CD4-positive, CD25-positive, alpha-beta regulatory T cell (primary cell): ENCODE results near the gene GSTM3. TPM values are rescaled to one million over a fixed set of nuclear protein-coding genes. Genes with fewer than 3 reads are reported as not detected.
"Not testable (repeated sequence)": the region's sequence is repeated elsewhere in the genome, so short reads cannot be mapped to it uniquely, and the experiment has no call there.

Experiments
- ATAC-seq, 2 donors: fragments of 150-1000 bp; cut with Tn5 transposase; one replicate each; pipeline ENCODE4 v1.10.0; 2021; ENCODE audit warnings: low read depth in 2 of 2, moderate number of reproducible peaks in 2 of 2, moderate library complexity in 1 of 2
- DNase-seq, 3 donors: peaks; one replicate each; pipeline versions ENCODE4 v3.0.0 to v3.0.0-alpha.2; 2012 to 2022; ENCODE audit warnings: mixed read lengths in 1 of 3
- H3K27ac ChIP-seq: one replicate; pipeline ENCODE4 v1.7.0; 2013; ENCODE audit warnings: mild to moderate bottlenecking, low read length; ENCODE audit not compliant: insufficient read depth, poor library complexity, severe bottlenecking
- H3K27me3 ChIP-seq: one replicate; pipeline ENCODE4 v1.7.0; 2013; ENCODE audit warnings: low read length; ENCODE audit not compliant: control insufficient read depth, insufficient read depth
- H3K36me3 ChIP-seq: one replicate; pipeline ENCODE4 v1.7.0; 2013; ENCODE audit warnings: mild to moderate bottlenecking, low read length, moderate library complexity; ENCODE audit not compliant: control insufficient read depth, insufficient read depth
- H3K4me1 ChIP-seq: 2 replicates; pipeline ENCODE4 v1.7.0; 2013; ENCODE audit warnings: mild to moderate bottlenecking, low read length; ENCODE audit not compliant: insufficient read depth, control insufficient read depth, poor library complexity, severe bottlenecking
- H3K4me3 ChIP-seq: one replicate; pipeline ENCODE4 v1.7.0; 2013; ENCODE audit warnings: low read depth, mild to moderate bottlenecking, low read length, moderate library complexity
- H3K9me3 ChIP-seq, 2 experiments: 1 replicate in 1 of 2; 2 replicates in 1 of 2; pipeline ENCODE4 v1.7.0; 2013; ENCODE audit warnings: low read length in 2 of 2, mild to moderate bottlenecking in 1 of 2, moderate library complexity in 1 of 2; ENCODE audit not compliant: control insufficient read depth in 2 of 2
- H3K27ac Mint-ChIP-seq, 3 donors: one replicate each; pipeline ENCODE4 v1.8.0; 2020 to 2022; ENCODE audit warnings: mild to moderate bottlenecking in 3 of 3, mixed read lengths in 3 of 3, moderate library complexity in 2 of 3
- H3K27me3 Mint-ChIP-seq: one replicate; pipeline ENCODE4 v1.8.0; 2022; ENCODE audit warnings: mild to moderate bottlenecking, mixed read lengths
- H3K36me3 Mint-ChIP-seq: one replicate; pipeline ENCODE4 v1.8.0; 2020; ENCODE audit warnings: mixed read lengths
- H3K4me1 Mint-ChIP-seq, 4 donors: one replicate each; pipeline ENCODE4 v1.8.0; 2020 to 2022; ENCODE audit warnings: mixed read lengths in 4 of 4, mild to moderate bottlenecking in 1 of 4
- H3K4me3 Mint-ChIP-seq, 4 donors: one replicate each; pipeline ENCODE4 v1.8.0; 2020 to 2022; ENCODE audit warnings: mild to moderate bottlenecking in 4 of 4, mixed read lengths in 4 of 4, moderate library complexity in 3 of 4
- H3K9me3 Mint-ChIP-seq, 7 donors: one replicate each; pipeline ENCODE4 v1.8.0; 2020 to 2022; ENCODE audit warnings: mixed read lengths in 7 of 7, mild to moderate bottlenecking in 3 of 7, moderate library complexity in 2 of 7
- polyA plus RNA-seq, 4 donors: library from polyadenylated mRNA; unstranded; fragments of 300-500 nt; fragmentation: Illumina TruSeq; gene quantifications; one replicate each; pipeline ENCODE4 v1.2.3, GENCODE V29; 2021
- total RNA-seq: library from RNA; stranded (reverse); gene quantifications from one replicate; pipeline ENCODE4 v1.2.3, GENCODE V29; 2022

The GSTM3 gene
- total and polyA plus RNA-seq, 5 donors from 2014 or later, result 3.9 to 50.1 (median 48.6) TPM

DNA sequence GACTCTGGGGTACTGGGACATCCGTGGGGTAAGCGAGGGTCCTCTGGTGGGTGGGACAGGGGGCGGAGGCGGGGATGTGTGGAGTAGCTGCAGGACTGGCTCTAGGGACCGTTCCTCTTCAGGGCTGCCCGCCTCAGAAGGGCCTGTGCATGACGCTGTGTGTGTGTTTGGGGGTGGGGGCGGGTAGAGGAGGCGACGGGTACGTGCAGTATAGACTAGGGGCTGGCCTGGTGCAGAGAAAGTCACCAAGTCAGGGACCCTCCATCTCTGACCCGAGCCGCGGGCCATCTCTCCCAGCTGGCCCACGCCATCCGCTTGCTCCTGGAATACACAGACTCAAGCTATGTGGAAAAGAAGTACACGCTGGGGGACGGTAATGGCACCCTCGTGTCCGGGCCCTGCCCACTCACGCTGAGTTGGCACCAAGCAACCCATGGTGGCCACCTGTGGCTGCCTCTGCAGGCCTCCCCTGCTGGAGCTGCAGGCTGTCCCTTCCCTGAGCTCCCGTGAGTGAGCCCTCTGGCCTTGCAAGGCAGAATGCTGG lies 28.4 kb downstream of the GSTM3 start:
- H3K4me3 ChIP-seq, result no peak overlapping the region
- DNase-seq, result no peak
- H3K36me3 Mint-ChIP-seq, result peaks cover 7% of the 10 kb centered on the region
- peak overlapping the region in 1 of 3 donors; percentile 52 for H3K27ac Mint-ChIP-seq
- H3K4me3 Mint-ChIP-seq, result no peak overlapping the region
- no peaks in the 10 kb centered on the region for H3K36me3 ChIP-seq
- peaks cover 15% of the 10 kb centered on the region for H3K27me3 Mint-ChIP-seq
- no peaks in the 10 kb centered on the region for H3K27me3 ChIP-seq
- peaks cover 2 to 17% (median 7%) of the 10 kb centered on the region in 7 donors for H3K9me3 Mint-ChIP-seq
- no peak for ATAC-seq
- no peaks in the 10 kb centered on the region for H3K4me1 Mint-ChIP-seq
- no peaks in the 10 kb centered on the region for H3K9me3 ChIP-seq
- no peak overlapping the region for H3K27ac ChIP-seq
- H3K4me1 ChIP-seq, result no peaks in the 10 kb centered on the region

DNA sequence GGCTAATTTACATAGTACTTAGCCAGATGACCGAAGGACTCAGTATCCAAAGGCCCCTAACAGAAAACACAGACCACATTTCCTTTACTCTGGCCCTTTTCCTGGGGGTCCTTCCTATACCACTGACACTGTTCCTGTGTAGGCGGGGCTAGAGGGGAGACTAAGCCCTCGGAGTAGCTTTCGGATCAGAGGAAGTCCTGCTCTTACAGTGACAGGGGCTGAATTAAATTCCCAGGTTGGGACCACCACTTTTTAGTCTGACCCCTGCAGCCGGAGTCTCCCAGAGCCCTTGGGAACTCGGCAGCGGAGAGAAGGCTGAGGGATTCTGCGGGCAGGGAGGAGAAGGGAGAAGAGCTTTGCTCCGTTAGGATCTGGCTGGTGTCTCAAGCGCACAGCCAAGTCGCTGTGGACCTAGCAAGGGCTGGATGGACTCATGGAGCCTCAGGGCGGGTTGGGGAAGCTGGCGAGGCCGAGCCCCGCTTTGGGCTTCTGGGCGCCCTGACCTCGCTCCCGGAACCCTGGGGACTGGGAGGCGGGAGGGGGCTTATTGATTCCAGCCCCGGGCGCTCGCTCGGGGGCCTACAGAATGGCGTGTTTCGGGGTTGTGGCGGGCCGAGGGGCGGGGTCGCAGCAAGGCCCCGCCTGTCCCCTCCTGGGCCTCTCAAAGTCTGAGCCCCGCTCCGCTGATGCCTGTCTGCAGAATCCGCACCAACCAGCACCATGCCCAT lies 29.1 kb downstream of the GSTM3 start, which contains the start of gene GSTM5:
Gene GSTM5, plus strand, starts transcription at position 659 of the 728 bp plus-strand sequence. Its CDS starts 62 bp downstream, at position 721.
- H3K36me3 ChIP-seq, H3K4me1 ChIP-seq, H3K27me3 ChIP-seq, H3K4me3 ChIP-seq, DNase-seq, H3K36me3 Mint-ChIP-seq, H3K4me1 Mint-ChIP-seq, H3K9me3 ChIP-seq, ATAC-seq, H3K27ac ChIP-seq: not testable (repeated sequence)
- Mint-ChIP-seq H3K9me3 (peaks cover 2 to 17% (median 7%) of the 10 kb centered on the region in 7 donors), H3K27ac (peak within 1 kb of the TSS in 1 of 3 donors; percentile 52), H3K27me3 (peaks cover 15% of the 10 kb centered on the region), H3K4me3 (peak within 1 kb of the TSS in 1 of 4 donors; percentile 48)

DNA sequence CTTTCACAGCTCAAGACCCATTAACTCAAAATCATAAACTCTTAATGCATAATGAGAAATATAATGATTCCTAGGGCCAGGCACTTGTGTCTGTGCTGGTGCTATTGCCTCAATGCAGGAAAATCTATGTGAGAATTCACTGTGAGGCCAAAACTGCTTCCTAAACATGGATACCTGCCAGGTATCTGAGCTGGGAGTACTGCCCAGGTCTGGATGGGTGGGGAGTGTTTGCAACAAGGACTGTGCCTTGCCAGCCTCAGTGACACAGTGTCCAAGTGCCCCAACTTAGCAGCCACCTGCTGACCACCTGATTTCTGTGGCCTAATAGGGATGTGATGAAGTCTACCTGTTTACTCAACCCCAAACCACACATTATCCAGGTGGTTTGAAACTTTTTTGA lies 31.0 kb downstream of the GSTM3 start:
- not testable (repeated sequence) for H3K4me1 ChIP-seq, H3K36me3 Mint-ChIP-seq, H3K36me3 ChIP-seq, H3K9me3 ChIP-seq, H3K4me3 ChIP-seq, ATAC-seq, H3K4me3 Mint-ChIP-seq, H3K27ac Mint-ChIP-seq, H3K27ac ChIP-seq, H3K4me1 Mint-ChIP-seq, H3K27me3 ChIP-seq, DNase-seq
- Mint-ChIP-seq H3K27me3 (peaks cover 15% of the 10 kb centered on the region), H3K9me3 (peaks cover 2 to 17% (median 7%) of the 10 kb centered on the region in 7 donors)

DNA sequence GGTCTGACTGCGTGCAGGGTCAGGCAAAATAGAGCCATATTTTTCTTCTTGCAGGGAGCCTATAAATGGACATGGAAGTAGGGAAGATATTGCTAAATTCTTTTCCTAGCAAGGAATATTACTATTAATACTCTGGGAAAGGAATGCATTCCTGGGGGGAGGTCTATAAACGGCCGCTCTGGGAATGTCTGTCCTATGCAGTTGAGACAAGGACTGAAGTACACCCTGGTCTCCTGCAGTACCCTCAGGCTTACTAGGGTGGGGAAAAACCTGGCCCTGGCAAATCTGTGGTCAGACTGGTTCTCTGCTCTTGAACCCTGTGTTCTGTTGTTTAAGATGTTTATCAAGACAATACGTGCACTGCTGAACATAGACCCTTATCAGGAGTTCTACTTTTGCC lies 31.9 kb downstream of the GSTM3 start:
- ATAC-seq, H3K4me1 Mint-ChIP-seq: not testable (repeated sequence)
- peaks cover 2 to 23% (median 7%) of the 10 kb centered on the region in 7 donors for H3K9me3 Mint-ChIP-seq

DNA sequence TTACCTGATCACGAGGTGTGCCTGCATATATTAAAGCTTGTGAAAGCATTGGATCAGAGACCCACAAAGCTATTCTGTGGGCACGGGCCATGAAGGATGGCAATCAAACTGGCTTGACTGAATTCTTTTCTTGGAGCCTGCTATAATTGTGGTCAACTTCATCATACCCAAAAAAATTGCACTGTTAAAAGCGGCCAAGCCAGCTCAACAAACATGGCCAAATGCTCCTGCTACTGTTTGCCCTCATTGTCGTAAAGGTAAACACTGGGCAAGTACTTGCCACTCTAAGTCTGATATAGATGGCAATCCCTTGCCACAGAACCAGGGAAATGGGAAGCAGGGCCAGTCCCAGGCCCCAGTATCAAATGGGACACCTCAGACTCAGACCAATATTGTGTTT lies 35.4 kb downstream of the GSTM3 start:
- ATAC-seq (no peak), DNase-seq (no peak)
- Histone ChIP-seq H3K4me1 (no peaks in the 10 kb centered on the region), H3K4me3 (no peak overlapping the region), H3K27ac (no peak overlapping the region), H3K36me3 (no peaks in the 10 kb centered on the region), H3K9me3 (no peaks in the 10 kb centered on the region), H3K27me3 (no peaks in the 10 kb centered on the region)
- H3K9me3 Mint-ChIP-seq, result peaks cover 2 to 31% (median 7%) of the 10 kb centered on the region in 7 donors
- no peak overlapping the region for H3K27ac Mint-ChIP-seq
- H3K4me1 Mint-ChIP-seq, result no peaks in the 10 kb centered on the region
- peaks cover 13% of the 10 kb centered on the region for H3K36me3 Mint-ChIP-seq
- no peak overlapping the region for H3K4me3 Mint-ChIP-seq
- H3K27me3 Mint-ChIP-seq, result no peaks in the 10 kb centered on the region

More for the DNA sequence above, 31.9 kb downstream of the GSTM3 start:
- not testable (repeated sequence) for H3K9me3 ChIP-seq, DNase-seq, H3K4me3 ChIP-seq, H3K27me3 ChIP-seq, H3K4me3 Mint-ChIP-seq, H3K27ac ChIP-seq, H3K4me1 ChIP-seq, H3K27me3 Mint-ChIP-seq, H3K36me3 ChIP-seq
- Mint-ChIP-seq H3K27ac (peak overlapping the region in 1 of 3 donors; percentile 32), H3K36me3 (peaks cover 12% of the 10 kb centered on the region)

DNA sequence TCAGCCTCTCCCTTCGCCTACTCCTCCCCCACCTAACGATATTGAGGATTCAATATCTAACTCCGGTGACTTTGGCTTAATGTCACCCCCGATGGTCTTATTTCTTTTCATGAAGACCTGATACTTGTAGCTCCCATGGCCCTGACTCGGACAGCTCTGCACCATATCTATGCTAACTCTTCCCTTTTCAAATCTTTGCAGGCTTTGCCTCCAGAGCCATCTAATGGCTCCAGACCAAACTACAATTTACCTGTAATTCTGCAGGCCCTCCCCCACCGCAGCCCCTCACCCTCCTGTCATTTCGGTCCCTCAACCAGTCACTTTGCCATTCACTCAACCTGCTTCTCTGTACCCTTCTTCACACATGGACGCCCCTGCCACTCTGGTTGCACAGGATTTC lies 36.7 kb downstream of the GSTM3 start:
- Mint-ChIP-seq H3K27me3 (no peaks in the 10 kb centered on the region), H3K4me1 (no peaks in the 10 kb centered on the region), H3K36me3 (peaks cover 8% of the 10 kb centered on the region), H3K4me3 (no peak overlapping the region), H3K9me3 (peaks cover under 1 to 27% (median 4%) of the 10 kb centered on the region in 7 donors), H3K27ac (no peak overlapping the region)
- Histone ChIP-seq H3K4me3 (no peak overlapping the region), H3K27ac (no peak overlapping the region), H3K4me1 (no peaks in the 10 kb centered on the region), H3K27me3 (no peaks in the 10 kb centered on the region), H3K9me3 (no peaks in the 10 kb centered on the region), H3K36me3 (no peaks in the 10 kb centered on the region)
- no peak for ATAC-seq
- DNase-seq, result no peak

DNA sequence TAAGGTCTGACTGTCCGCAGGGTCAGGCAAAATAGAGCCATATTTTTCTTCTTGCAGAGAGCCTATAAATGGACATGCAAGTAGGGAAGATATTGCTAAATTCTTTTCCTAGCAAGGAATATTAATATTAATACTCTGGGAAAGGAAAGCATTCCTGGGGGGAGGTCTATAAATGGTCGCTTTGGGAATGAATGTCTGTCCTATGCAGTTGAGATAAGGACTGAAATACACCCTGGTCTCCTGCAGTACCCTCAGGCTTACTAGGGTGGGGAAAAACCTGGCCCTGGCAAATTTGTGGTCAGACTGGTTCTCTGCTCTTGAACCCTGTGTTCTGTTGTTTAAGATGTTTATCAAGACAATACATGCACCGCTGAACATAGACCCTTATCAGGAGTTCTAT lies 37.9 kb downstream of the GSTM3 start:
- H3K36me3 ChIP-seq, H3K27ac ChIP-seq, ATAC-seq, H3K36me3 Mint-ChIP-seq, H3K4me3 Mint-ChIP-seq, H3K27ac Mint-ChIP-seq, H3K27me3 ChIP-seq, H3K27me3 Mint-ChIP-seq, H3K4me1 ChIP-seq, H3K4me1 Mint-ChIP-seq, DNase-seq, H3K4me3 ChIP-seq, H3K9me3 ChIP-seq: not testable (repeated sequence)
- peaks cover 0 to 14% (median 2%) of the 10 kb centered on the region in 7 donors for H3K9me3 Mint-ChIP-seq

DNA sequence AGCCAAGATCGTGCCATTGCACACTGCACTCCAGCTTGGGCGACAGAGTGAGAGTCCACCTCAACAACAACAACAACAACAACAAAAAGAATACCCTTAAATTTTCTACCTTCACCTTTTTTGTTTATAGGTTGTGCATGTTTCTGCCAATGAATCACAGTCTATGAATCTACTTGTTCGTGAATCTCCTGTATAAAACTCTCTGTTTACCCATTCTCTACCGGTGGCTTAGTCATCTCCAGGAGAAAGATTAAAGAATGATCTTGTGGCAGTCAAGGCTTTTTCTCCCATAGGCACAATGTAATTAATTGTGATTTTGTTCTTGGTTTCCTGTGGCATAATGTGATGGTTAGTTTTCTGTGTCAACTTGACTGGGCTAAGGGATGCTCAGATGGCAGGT lies 43.0 kb downstream of the GSTM3 start:
- not testable (repeated sequence) for H3K36me3 Mint-ChIP-seq, H3K27ac ChIP-seq, H3K4me3 Mint-ChIP-seq, H3K36me3 ChIP-seq, H3K27ac Mint-ChIP-seq, H3K27me3 ChIP-seq, H3K27me3 Mint-ChIP-seq, H3K4me1 ChIP-seq, DNase-seq, H3K9me3 ChIP-seq, H3K4me3 ChIP-seq, ATAC-seq, H3K4me1 Mint-ChIP-seq, H3K9me3 Mint-ChIP-seq
